Measurements from ENCODE around the gene CLN6. TPM values are rescaled to one million over a fixed set of nuclear protein-coding genes. Genes with fewer than 3 reads are reported as not detected.

The CLN6 gene
- total RNA-seq, 2 experiments from 2014 or later, result 60.2 to 117 TPM

GRCh38 chr15:68234060-68234459 lies 4.5 kb upstream of the CLN6 start:
- ChIA-PET CTCF (ENCODE audit: unreplicated experiment) (no interaction called here), POLR2A (no interaction called here)
- Histone ChIP-seq H4K20me1 (ENCODE audit: insufficient read depth, low read length) (no peaks in the 10 kb centered on the region), H3K4me2 (ENCODE audit: low read length) (no peak overlapping the region), H3K79me2 (ENCODE audit: insufficient read depth, low read depth, low read length) (peaks cover under 1% of the 10 kb centered on the region; the same call in 1 of the 2 replicates), H3K4me1 (ENCODE audit: insufficient read depth, low read length, poor library complexity, severe bottlenecking) (peaks cover 15% of the 10 kb centered on the region), H3K27ac (ENCODE audit: low read depth, low read length, poor library complexity, severe bottlenecking) (no peak overlapping the region), H3K4me3 (ENCODE audit: low read depth, low read length, poor library complexity, severe bottlenecking) (no peak overlapping the region), H3K9me2 (ENCODE audit: insufficient read depth, low read length) (no peaks in the 10 kb centered on the region), H3K36me3 (ENCODE audit: insufficient read depth, low read length) (no peaks in the 10 kb centered on the region), H2AFZ (ENCODE audit: low read length) (no peak overlapping the region), H3K9me3 (ENCODE audit: low read length) (no peaks in the 10 kb centered on the region)
- BruUV-seq (replicated peaks), result no TSS peak
- no peak for DNase-seq (ENCODE audit: low spot score)
- intact Hi-C loops (cut with micrococcal nuclease; ENCODE audit: unreplicated experiment), result no loop called here
- no peak for TF ChIP-seq EZH2phosphoT487 (IDR thresholded peaks at IDR 0.05; ENCODE audit: borderline replicate concordance, low read depth, low read length)
- TF ChIP-seq, protein P1, sequence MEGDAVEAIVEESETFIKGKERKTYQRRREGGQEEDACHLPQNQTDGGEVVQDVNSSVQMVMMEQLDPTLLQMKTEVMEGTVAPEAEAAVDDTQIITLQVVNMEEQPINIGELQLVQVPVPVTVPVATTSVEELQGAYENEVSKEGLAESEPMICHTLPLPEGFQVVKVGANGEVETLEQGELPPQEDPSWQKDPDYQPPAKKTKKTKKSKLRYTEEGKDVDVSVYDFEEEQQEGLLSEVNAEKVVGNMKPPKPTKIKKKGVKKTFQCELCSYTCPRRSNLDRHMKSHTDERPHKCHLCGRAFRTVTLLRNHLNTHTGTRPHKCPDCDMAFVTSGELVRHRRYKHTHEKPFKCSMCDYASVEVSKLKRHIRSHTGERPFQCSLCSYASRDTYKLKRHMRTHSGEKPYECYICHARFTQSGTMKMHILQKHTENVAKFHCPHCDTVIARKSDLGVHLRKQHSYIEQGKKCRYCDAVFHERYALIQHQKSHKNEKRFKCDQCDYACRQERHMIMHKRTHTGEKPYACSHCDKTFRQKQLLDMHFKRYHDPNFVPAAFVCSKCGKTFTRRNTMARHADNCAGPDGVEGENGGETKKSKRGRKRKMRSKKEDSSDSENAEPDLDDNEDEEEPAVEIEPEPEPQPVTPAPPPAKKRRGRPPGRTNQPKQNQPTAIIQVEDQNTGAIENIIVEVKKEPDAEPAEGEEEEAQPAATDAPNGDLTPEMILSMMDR (conservative IDR thresholded peaks at IDR 0.05; ENCODE audit: low read length), result no peak

- no peaks in the 10 kb centered on the region for H3K9me3 ChIP-seq (ENCODE audit: low read length)
- no peaks in the 10 kb centered on the region for H4K20me1 ChIP-seq (ENCODE audit: insufficient read depth, low read length)
- no peak for TF ChIP-seq EZH2phosphoT487 (IDR thresholded peaks at IDR 0.05; ENCODE audit: borderline replicate concordance, low read depth, low read length)
- TF ChIP-seq, protein P1 (conservative IDR thresholded peaks at IDR 0.05; ENCODE audit: low read length), result no peak
- no peak overlapping the region for H3K4me3 ChIP-seq (ENCODE audit: low read depth, low read length, poor library complexity, severe bottlenecking)
- intact Hi-C loops (cut with micrococcal nuclease; ENCODE audit: unreplicated experiment), result no loop called here
- H3K79me2 ChIP-seq (ENCODE audit: insufficient read depth, low read depth, low read length), result peaks cover 12% of the 10 kb centered on the region
- no TSS peak for BruUV-seq (replicated peaks)
- no peak for DNase-seq (ENCODE audit: low spot score)
- no peak overlapping the region for H3K27ac ChIP-seq (ENCODE audit: low read depth, low read length, poor library complexity, severe bottlenecking)
- ChIA-PET POLR2A (interaction anchor here (0.5 kb wide), 1 partner anchor 70 kb away, joined by 3 read pairs; no protein-coding TSS in a partner anchor), CTCF (ENCODE audit: unreplicated experiment) (no interaction called here)
- H3K4me2 ChIP-seq (ENCODE audit: low read length), result no peak overlapping the region
- H3K4me1 ChIP-seq (ENCODE audit: insufficient read depth, low read length, poor library complexity, severe bottlenecking), result peaks cover 16% of the 10 kb centered on the region
- no peaks in the 10 kb centered on the region for H3K36me3 ChIP-seq (ENCODE audit: insufficient read depth, low read length)
- H3K9me2 ChIP-seq (ENCODE audit: insufficient read depth, low read length), result no peaks in the 10 kb centered on the region
- H2AFZ ChIP-seq (ENCODE audit: low read length), result no peak overlapping the region
Observed at GRCh38 chr15:68232937-68233336, 3.4 kb upstream of the CLN6 start.

DNA sequence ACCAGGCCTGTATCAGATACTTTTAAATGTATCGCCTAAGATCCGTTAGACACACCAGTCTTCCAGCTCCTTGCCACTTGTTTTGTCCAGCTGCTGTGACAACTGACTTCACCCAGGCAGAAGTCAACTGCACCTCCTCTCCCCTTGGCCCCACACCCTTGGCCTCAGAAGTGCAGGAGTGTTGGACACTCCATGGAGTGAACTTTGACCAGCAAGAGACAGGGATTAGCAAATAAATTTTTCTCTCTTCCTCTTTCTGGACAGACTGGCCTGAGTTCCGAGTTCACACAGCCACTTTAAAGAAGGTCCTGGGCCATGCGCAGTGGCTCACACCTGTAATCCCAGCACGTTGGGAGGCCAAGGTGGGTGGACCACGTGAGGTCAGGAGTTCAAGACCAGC lies 2.9 kb upstream of the CLN6 start:
- intact Hi-C loops (cut with micrococcal nuclease; ENCODE audit: unreplicated experiment), result no loop called here
- no peak for DNase-seq (ENCODE audit: low spot score)
- ChIA-PET POLR2A (no interaction called here), CTCF (ENCODE audit: unreplicated experiment) (no interaction called here)
- no peaks in the 10 kb centered on the region for H4K20me1 ChIP-seq (ENCODE audit: insufficient read depth, low read length)
- H3K27ac ChIP-seq (ENCODE audit: low read depth, low read length, poor library complexity, severe bottlenecking), result no peak overlapping the region
- TF ChIP-seq, protein P1 (conservative IDR thresholded peaks at IDR 0.05; ENCODE audit: low read length), result no peak
- no peak for TF ChIP-seq EZH2phosphoT487 (IDR thresholded peaks at IDR 0.05; ENCODE audit: borderline replicate concordance, low read depth, low read length)
- H3K36me3 ChIP-seq (ENCODE audit: insufficient read depth, low read length), result no peaks in the 10 kb centered on the region
- H3K79me2 ChIP-seq (ENCODE audit: insufficient read depth, low read depth, low read length), result peaks cover 17% of the 10 kb centered on the region
- H3K4me2 ChIP-seq (ENCODE audit: low read length), result no peak overlapping the region
- no TSS peak for BruUV-seq (replicated peaks)
- H2AFZ ChIP-seq (ENCODE audit: low read length), result no peak overlapping the region
- H3K4me3 ChIP-seq (ENCODE audit: low read depth, low read length, poor library complexity, severe bottlenecking), result no peak overlapping the region
- H3K9me2 ChIP-seq (ENCODE audit: insufficient read depth, low read length), result no peaks in the 10 kb centered on the region
- no peaks in the 10 kb centered on the region for H3K9me3 ChIP-seq (ENCODE audit: low read length)
- peaks cover 21% of the 10 kb centered on the region for H3K4me1 ChIP-seq (ENCODE audit: insufficient read depth, low read length, poor library complexity, severe bottlenecking)
